Body of pancreas (tissue), 4 donors: Measurements from ENCODE around the gene SPRED1. TPM values are rescaled to one million over a fixed set of nuclear protein-coding genes. Genes with fewer than 3 reads are reported as not detected.

Experiments
- ATAC-seq: fragments of 150-250 bp; one replicate; pipeline ENCODE4 v1.9.1; 2016
- DNase-seq, 4 donors: peaks; one replicate each; pipeline ENCODE4 v3.0.0-alpha.2; 2019
- H3K27ac ChIP-seq, 4 donors: fragments of 200-600 bp; sonication (generic); 1 replicate in 3 of 4; 2 replicates in 1 of 4; pipeline versions ENCODE4 v1.5.1 to v1.6.1; 2016 to 2019; ENCODE audit warnings: mild to moderate bottlenecking in 1 of 4, mixed read lengths in 1 of 4, moderate library complexity in 1 of 4
- H3K27me3 ChIP-seq, 2 donors: fragments of 200-600 bp; sonication (generic); one replicate each; pipeline ENCODE4 v1.6.0; 2016; ENCODE audit warnings: mild to moderate bottlenecking in 1 of 2
- H3K36me3 ChIP-seq, 2 donors: fragments of 200-600 bp; sonication (generic); replicated peaks in 1 of 2; 2 replicates each; pipeline ENCODE4 v1.5.1; 2016; ENCODE audit warnings: low read depth in 2 of 2; ENCODE audit not compliant: insufficient read depth in 1 of 2
- H3K4me1 ChIP-seq: fragments of 200-600 bp; sonication (generic); one replicate; pipeline ENCODE4 v1.6.0; 2016
- H3K4me3 ChIP-seq, 2 donors: fragments of 200-600 bp; sonication (generic); 1 replicate in 1 of 2; 2 replicates in 1 of 2; pipeline ENCODE4 v1.5.1; 2016 to 2019
- H3K9me3 ChIP-seq, 3 donors: fragments of 200-600 bp; sonication (generic); 1 replicate in 2 of 3; 2 replicates in 1 of 3; pipeline ENCODE4 v1.5.1; 2016
- POLR2A ChIP-seq, 3 donors: fragments of 450-650 bp; IDR thresholded peaks; one replicate each; pipeline ENCODE4 v1.6.1; 2016; ENCODE audit warnings: antibody characterized with exemption in 3 of 3, mild to moderate bottlenecking in 2 of 3
- WGBS, 2 donors: methylation state at CpG; one replicate each; pipeline ENCODE4 v1.1.5; 2017; 5-methylcytosine and 5-hydroxymethylcytosine counted together
- intact Hi-C: fragments of 100-400 bp; cut with DNase I; formaldehyde crosslinking; loops from one replicate; pipeline ENCODE4 v1.15.1; 2023
- total RNA-seq, 2 donors: library from RNA; depleted of rRNA; stranded (reverse); fragments of >200 nt; gene quantifications; one replicate each; pipeline ENCODE4 v1.1.0, GENCODE V29; 2016
- TF ChIP-seq, protein P1 (sequence below), 7 experiments: fragments of 450-650 bp in 4 of 7; fragments of 200-600 bp in 3 of 7; sonication (generic) in 3 of 7; IDR thresholded peaks; one replicate each; pipeline ENCODE4 v1.5.1; 2016 to 2019; ENCODE audit warnings: antibody characterized with exemption in 7 of 7

Gene SPRED1
- total RNA-seq, 2 donors from 2014 or later = 11.7 to 12.9 TPM

DNA sequence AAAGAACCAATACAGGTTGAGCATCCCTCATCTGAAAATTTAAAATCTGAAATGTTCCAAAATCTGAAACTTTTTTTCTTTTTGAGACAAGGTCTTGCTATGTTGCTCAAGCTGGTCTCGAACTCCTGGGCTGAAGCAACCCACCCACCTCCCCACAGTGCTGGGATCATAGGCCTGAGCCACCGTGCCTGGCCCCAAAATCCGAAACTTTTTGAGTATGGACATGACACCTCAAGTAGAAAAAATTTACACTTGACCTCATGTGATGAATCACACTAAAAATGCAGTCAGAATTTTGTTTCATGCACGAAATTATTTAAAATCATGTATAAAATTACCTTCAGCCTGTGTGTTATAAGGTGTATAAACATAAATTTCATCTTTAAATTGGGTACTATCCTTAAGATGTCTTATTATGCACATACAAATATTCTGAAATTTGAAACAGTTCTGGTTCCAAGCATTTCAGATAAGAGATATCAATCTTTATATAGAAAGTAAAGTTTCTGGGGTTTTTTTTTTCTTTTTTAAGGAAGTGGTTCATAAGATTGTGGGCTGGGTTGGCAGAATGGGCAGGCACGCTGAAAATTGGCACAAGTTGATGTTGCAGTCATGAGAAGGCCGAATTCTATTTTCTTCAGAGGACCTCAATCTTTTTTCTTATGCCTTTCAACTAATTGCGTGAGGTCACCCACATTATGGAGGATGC lies 72.5 kb downstream of the SPRED1 start:
- TF ChIP-seq POLR2A (IDR thresholded peaks at IDR 0.05) = no peak
- TF ChIP-seq, protein P1, sequence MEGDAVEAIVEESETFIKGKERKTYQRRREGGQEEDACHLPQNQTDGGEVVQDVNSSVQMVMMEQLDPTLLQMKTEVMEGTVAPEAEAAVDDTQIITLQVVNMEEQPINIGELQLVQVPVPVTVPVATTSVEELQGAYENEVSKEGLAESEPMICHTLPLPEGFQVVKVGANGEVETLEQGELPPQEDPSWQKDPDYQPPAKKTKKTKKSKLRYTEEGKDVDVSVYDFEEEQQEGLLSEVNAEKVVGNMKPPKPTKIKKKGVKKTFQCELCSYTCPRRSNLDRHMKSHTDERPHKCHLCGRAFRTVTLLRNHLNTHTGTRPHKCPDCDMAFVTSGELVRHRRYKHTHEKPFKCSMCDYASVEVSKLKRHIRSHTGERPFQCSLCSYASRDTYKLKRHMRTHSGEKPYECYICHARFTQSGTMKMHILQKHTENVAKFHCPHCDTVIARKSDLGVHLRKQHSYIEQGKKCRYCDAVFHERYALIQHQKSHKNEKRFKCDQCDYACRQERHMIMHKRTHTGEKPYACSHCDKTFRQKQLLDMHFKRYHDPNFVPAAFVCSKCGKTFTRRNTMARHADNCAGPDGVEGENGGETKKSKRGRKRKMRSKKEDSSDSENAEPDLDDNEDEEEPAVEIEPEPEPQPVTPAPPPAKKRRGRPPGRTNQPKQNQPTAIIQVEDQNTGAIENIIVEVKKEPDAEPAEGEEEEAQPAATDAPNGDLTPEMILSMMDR (IDR thresholded peaks at IDR 0.05) = no peak
- intact Hi-C loops = no loop called here
- Histone ChIP-seq H3K27ac (no peak overlapping the region), H3K36me3 (no peaks in the 10 kb centered on the region), H3K4me1 (no peaks in the 10 kb centered on the region), H3K27me3 (no peaks in the 10 kb centered on the region), H3K9me3 (no peaks in the 10 kb centered on the region), H3K4me3 (no peak overlapping the region)
- WGBS, 2 donors = 76 to 86% methylated on average over 7 of the region's 7 CpGs
- DNase-seq (no peak), ATAC-seq (no peak)

DNA sequence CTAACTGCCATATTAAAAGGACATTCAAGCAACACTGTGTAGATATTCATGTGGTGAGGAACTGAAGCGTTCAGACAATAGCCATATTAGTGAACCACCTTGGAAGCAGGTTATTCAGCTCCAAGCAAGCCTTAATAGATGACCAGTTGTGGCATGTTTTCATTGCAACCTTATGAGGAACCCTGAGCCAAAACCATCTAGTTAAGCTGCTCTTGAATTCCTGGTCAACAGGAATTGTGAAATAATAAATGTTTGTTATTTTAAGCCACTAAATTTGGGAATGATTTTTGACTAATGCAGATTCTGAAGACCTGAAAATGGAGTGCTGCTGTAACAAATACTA lies 73.0 kb downstream of the SPRED1 start:
- Histone ChIP-seq H3K27me3 (no peaks in the 10 kb centered on the region), H3K36me3 (no peaks in the 10 kb centered on the region), H3K4me1 (no peaks in the 10 kb centered on the region), H3K4me3 (no peak overlapping the region), H3K9me3 (no peaks in the 10 kb centered on the region), H3K27ac (no peak overlapping the region)
- no peak for ATAC-seq
- TF ChIP-seq, protein P1 (IDR thresholded peaks at IDR 0.05) = no peak
- TF ChIP-seq POLR2A (IDR thresholded peaks at IDR 0.05) = no peak
- no peak for DNase-seq
- intact Hi-C loops = no loop called here
- WGBS, 2 donors = 84 to 100% methylated on average over 1 of the region's 1 CpG

DNA sequence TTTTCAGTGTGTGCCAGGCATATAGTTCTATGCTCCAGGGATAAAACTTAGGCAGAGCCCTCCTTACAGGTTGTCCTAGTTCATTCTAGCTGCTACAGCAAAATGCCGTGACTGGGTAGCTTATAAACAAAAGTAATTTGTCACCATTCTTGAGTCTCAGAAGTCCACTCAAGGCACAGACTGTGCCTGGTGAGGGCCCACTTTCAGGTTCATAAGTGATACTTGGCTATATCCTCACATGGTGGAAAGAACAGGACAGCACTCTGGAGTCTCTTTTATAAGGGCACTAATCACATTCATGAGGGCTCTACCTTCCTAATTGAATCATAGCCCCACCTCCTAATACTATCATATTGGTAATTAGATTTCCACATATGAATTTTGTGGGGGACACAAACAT lies 80.1 kb downstream of the SPRED1 start:
- Histone ChIP-seq H3K4me3 (no peak overlapping the region), H3K27ac (no peak overlapping the region), H3K4me1 (no peaks in the 10 kb centered on the region), H3K27me3 (no peaks in the 10 kb centered on the region), H3K9me3 (no peaks in the 10 kb centered on the region), H3K36me3 (no peaks in the 10 kb centered on the region)
- ATAC-seq (no peak), DNase-seq (no peak)
- TF ChIP-seq POLR2A (IDR thresholded peaks at IDR 0.05) = no peak
- TF ChIP-seq, protein P1 (IDR thresholded peaks at IDR 0.05) = no peak
- WGBS, 2 donors = 100% methylated on average over 1 of the region's 1 CpG
- intact Hi-C loops = no loop called here

DNA sequence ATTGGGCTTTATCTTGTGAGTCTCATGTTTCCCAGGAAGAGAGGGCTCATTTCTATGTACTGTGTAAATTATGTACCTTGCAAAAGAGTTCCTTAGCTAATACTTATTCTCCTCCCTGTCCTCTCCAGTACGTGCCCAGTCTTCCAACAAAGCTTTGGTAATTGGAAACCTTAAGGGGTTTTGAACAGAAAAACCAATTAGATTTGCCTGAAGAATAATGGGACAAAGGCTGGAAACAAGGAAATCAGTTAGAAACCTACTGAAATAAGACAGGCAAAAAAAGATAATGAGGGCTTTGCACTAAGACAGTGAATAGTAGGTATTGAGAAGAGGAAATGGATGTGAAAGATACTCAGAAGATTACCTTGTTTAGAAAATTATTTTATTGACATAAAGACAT lies 82.5 kb downstream of the SPRED1 start:
- Histone ChIP-seq H3K27me3 (no peaks in the 10 kb centered on the region), H3K9me3 (no peaks in the 10 kb centered on the region), H3K36me3 (no peaks in the 10 kb centered on the region), H3K4me1 (no peaks in the 10 kb centered on the region), H3K4me3 (no peak overlapping the region), H3K27ac (no peak overlapping the region)
- intact Hi-C loops = no loop called here
- DNase-seq = no peak
- TF ChIP-seq, protein P1 (IDR thresholded peaks at IDR 0.05) = no peak
- TF ChIP-seq POLR2A (IDR thresholded peaks at IDR 0.05) = no peak
- WGBS, 2 donors = 0 to 3% methylated on average over 1 of the region's 1 CpG
- no peak for ATAC-seq

DNA sequence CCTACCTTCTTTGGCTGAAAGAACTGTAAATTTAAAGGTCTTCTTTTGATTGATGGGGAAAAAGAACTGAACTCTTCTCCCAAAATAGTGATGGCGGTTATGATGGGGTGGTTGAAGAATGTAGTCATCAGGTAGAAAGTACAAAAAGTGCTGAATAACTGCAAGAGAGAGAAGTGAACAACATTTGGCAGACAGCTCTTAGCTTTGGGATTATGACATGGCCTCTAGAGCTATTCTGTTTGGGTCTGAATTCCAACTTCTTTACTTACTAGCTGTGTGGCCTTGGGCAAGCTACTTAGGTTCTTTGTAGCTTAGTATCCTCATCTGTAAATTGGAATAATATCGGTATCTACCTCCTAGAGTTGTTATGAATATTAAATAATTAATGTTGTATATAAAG lies 91.7 kb downstream of the SPRED1 start:
- WGBS, 2 donors = 86 to 95% methylated on average over 2 of the region's 2 CpGs
- no peak for DNase-seq
- no peak for ATAC-seq
- Histone ChIP-seq H3K4me1 (no peaks in the 10 kb centered on the region), H3K36me3 (no peaks in the 10 kb centered on the region), H3K27me3 (no peaks in the 10 kb centered on the region), H3K27ac (no peak overlapping the region), H3K9me3 (no peaks in the 10 kb centered on the region), H3K4me3 (no peak overlapping the region)
- intact Hi-C loops = no loop called here
- TF ChIP-seq POLR2A (IDR thresholded peaks at IDR 0.05) = no peak
